ENCODE data around the gene PTPRT. TPM values are rescaled to one million over a fixed set of nuclear protein-coding genes. Genes with fewer than 3 reads are reported as not detected.
"Not testable (repeated sequence)": the region's sequence is repeated elsewhere in the genome, so short reads cannot be mapped to it uniquely, and the experiment has no call there.

PTPRT gene
- total RNA-seq, 1 experiment from 2014 or later: 0.13 TPM

DNA sequence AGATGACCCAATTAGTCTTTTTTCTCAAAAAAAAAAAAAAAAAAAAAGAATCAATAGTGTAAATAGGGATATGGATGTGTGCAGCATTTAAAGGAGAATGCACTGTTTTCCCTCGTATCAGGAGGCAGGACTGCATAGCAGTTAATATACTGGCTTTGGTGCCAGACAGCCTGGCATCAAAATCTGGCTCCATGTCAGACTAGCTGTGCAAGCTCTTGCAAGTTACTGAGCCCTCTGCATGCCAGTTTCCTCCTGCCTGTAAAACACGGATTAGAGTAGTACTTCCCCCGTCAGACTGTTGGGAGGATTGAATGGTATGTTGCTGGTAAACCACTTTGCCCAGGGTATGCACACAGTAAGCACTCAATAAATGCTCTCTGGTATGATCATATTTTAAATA lies 977.3 kb downstream of the PTPRT start:
- no peak overlapping the region for H3T11ph ChIP-seq (ENCODE audit: low read length)
- H2BK20ac ChIP-seq (ENCODE audit: low read depth, low read length, poor library complexity, severe bottlenecking): no peak overlapping the region
- Mint-ChIP-seq H3K4me3 (no peak overlapping the region), H3K36me3 (ENCODE audit: insufficient read depth in 1 of 3, low read depth in 3 of 3) (peaks cover 0 to 4% (median 0%) of the 10 kb centered on the region in 3 experiments; a peak in 1 of 7 replicates), H3K27ac (no peak overlapping the region), H3K27me3 (ENCODE audit: low read depth) (peaks cover 5% of the 10 kb centered on the region), H3K9me3 (peaks cover 6% of the 10 kb centered on the region in 2 experiments; a peak in 4 of 5 replicates), H3K4me1 (no peaks in the 10 kb centered on the region)
- H4K91ac ChIP-seq (ENCODE audit: insufficient read length, low read depth, low read length): no peak overlapping the region
- H3K4ac ChIP-seq (ENCODE audit: low read depth, low read length): no peak overlapping the region
- H3K4me1 ChIP-seq (ENCODE audit: insufficient read depth, low read length): no peaks in the 10 kb centered on the region
- H3K9ac ChIP-seq (ENCODE audit: extremely low read depth, insufficient read length, low read length): no peak overlapping the region
- no peak overlapping the region for H3K56ac ChIP-seq (ENCODE audit: insufficient read length, low read depth, low read length)
- H3K27me3 ChIP-seq (ENCODE audit: insufficient read depth, low read length): no peaks in the 10 kb centered on the region
- no peak overlapping the region for H3K27ac ChIP-seq (ENCODE audit: insufficient read length, low read depth, low read length)
- no peak for DNase-seq
- no peaks in the 10 kb centered on the region for H3K9me3 ChIP-seq (ENCODE audit: control insufficient read depth, low read depth, low read length)
- H3K23me2 ChIP-seq (ENCODE audit: insufficient read length, low read depth, low read length, poor library complexity, severe bottlenecking): no peaks in the 10 kb centered on the region
- H3K79me1 ChIP-seq (ENCODE audit: insufficient read depth, low read depth, low read length, poor library complexity, severe bottlenecking): no peaks in the 10 kb centered on the region
- H2AK5ac ChIP-seq (ENCODE audit: insufficient read length, low read length): no peak overlapping the region
- no peak overlapping the region for H2AFZ ChIP-seq (ENCODE audit: low read length)
- no peak overlapping the region for H2BK12ac ChIP-seq (ENCODE audit: insufficient read length, low read depth, low read length)
- TF ChIP-seq, protein P1, sequence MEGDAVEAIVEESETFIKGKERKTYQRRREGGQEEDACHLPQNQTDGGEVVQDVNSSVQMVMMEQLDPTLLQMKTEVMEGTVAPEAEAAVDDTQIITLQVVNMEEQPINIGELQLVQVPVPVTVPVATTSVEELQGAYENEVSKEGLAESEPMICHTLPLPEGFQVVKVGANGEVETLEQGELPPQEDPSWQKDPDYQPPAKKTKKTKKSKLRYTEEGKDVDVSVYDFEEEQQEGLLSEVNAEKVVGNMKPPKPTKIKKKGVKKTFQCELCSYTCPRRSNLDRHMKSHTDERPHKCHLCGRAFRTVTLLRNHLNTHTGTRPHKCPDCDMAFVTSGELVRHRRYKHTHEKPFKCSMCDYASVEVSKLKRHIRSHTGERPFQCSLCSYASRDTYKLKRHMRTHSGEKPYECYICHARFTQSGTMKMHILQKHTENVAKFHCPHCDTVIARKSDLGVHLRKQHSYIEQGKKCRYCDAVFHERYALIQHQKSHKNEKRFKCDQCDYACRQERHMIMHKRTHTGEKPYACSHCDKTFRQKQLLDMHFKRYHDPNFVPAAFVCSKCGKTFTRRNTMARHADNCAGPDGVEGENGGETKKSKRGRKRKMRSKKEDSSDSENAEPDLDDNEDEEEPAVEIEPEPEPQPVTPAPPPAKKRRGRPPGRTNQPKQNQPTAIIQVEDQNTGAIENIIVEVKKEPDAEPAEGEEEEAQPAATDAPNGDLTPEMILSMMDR (conservative IDR thresholded peaks at IDR 0.05): no peak
- H3K4me2 ChIP-seq (ENCODE audit: insufficient read depth, insufficient read length, low read length): no peak overlapping the region
- WGBS (ENCODE audit: extremely low coverage, insufficient read length, low lambda C conversion rate): no CpG with 5 or more reads among the region's 3 CpGs
- no peak overlapping the region for H4K5ac ChIP-seq (ENCODE audit: insufficient read length, low read depth, low read length)
- H2BK120ac ChIP-seq (ENCODE audit: low read depth, low read length, poor library complexity, severe bottlenecking): no peak overlapping the region
- H2BK15ac ChIP-seq (ENCODE audit: low read depth, low read length): no peak overlapping the region
- H4K8ac ChIP-seq (replicated peaks; ENCODE audit: insufficient read length, low read depth, low read length): no peak overlapping the region
- no peak overlapping the region for H3K18ac ChIP-seq (ENCODE audit: insufficient read length, low read depth, low read length)
- H3K14ac ChIP-seq (ENCODE audit: insufficient read depth, low read length): no peak overlapping the region
- no peaks in the 10 kb centered on the region for H4K20me1 ChIP-seq (ENCODE audit: control insufficient read depth, insufficient read depth, insufficient read length)
- H2BK5ac ChIP-seq (ENCODE audit: insufficient read length, low read length): no peak overlapping the region
- H3K79me2 ChIP-seq (ENCODE audit: insufficient read depth, low read length): no peaks in the 10 kb centered on the region
- H3K23ac ChIP-seq (ENCODE audit: insufficient read length, low read depth, low read length): no peak overlapping the region

DNA sequence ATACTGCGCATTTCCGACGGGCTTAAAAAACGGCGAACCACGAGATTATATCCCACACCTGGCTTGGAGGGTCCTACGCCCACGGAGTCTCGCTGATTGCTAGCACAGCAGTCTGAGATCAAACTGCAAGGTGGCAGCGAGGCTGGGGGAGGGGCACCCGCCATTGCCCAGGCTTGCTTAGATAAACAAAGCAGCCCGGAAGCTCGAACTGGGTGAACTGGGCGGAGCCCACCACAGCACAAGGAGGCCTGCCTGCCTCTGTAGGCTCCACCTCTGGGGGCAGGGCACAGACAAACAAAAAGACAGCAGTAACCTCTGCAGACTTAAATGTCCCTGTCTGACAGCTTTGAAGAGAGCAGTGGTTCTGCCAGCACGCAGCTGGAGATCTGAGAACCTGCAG lies 983.1 kb downstream of the PTPRT start:
- H3K27me3 ChIP-seq (ENCODE audit: insufficient read depth, low read length); H3K4me1 Mint-ChIP-seq; H3K9me3 ChIP-seq (ENCODE audit: control insufficient read depth, low read depth, low read length); H4K5ac ChIP-seq (ENCODE audit: insufficient read length, low read depth, low read length); H3K27ac ChIP-seq (ENCODE audit: insufficient read length, low read depth, low read length); H3K9me3 Mint-ChIP-seq; H4K91ac ChIP-seq (ENCODE audit: insufficient read length, low read depth, low read length); H2BK15ac ChIP-seq (ENCODE audit: low read depth, low read length); H3K18ac ChIP-seq (ENCODE audit: insufficient read length, low read depth, low read length); H3T11ph ChIP-seq (ENCODE audit: low read length); H3K56ac ChIP-seq (ENCODE audit: insufficient read length, low read depth, low read length); DNase-seq; H3K4me1 ChIP-seq (ENCODE audit: insufficient read depth, low read length); H4K20me1 ChIP-seq (ENCODE audit: control insufficient read depth, insufficient read depth, insufficient read length); H2AK5ac ChIP-seq (ENCODE audit: insufficient read length, low read length); H3K23ac ChIP-seq (ENCODE audit: insufficient read length, low read depth, low read length); H2AFZ ChIP-seq (ENCODE audit: low read length); H3K9ac ChIP-seq (ENCODE audit: extremely low read depth, insufficient read length, low read length); H3K79me1 ChIP-seq (ENCODE audit: insufficient read depth, low read depth, low read length, poor library complexity, severe bottlenecking); H2BK20ac ChIP-seq (ENCODE audit: low read depth, low read length, poor library complexity, severe bottlenecking); H3K23me2 ChIP-seq (ENCODE audit: insufficient read length, low read depth, low read length, poor library complexity, severe bottlenecking); H4K8ac ChIP-seq (replicated peaks; ENCODE audit: insufficient read length, low read depth, low read length); H3K4me3 Mint-ChIP-seq; H3K14ac ChIP-seq (ENCODE audit: insufficient read depth, low read length); H3K4ac ChIP-seq (ENCODE audit: low read depth, low read length); H3K36me3 Mint-ChIP-seq (ENCODE audit: insufficient read depth in 1 of 3, low read depth in 3 of 3); H2BK5ac ChIP-seq (ENCODE audit: insufficient read length, low read length); H3K4me2 ChIP-seq (ENCODE audit: insufficient read depth, insufficient read length, low read length); H2BK120ac ChIP-seq (ENCODE audit: low read depth, low read length, poor library complexity, severe bottlenecking); H3K79me2 ChIP-seq (ENCODE audit: insufficient read depth, low read length); H2BK12ac ChIP-seq (ENCODE audit: insufficient read length, low read depth, low read length); H3K27ac Mint-ChIP-seq: not testable (repeated sequence)
- WGBS (ENCODE audit: extremely low coverage, insufficient read length, low lambda C conversion rate): no CpG with 5 or more reads among the region's 15 CpGs
- H3K27me3 Mint-ChIP-seq (ENCODE audit: low read depth): peaks cover 11% of the 10 kb centered on the region
